A204.1 (cell line): ENCODE results near the gene XPC.
A peak's percentile ranks its signal among the peaks of the same experiment; 100 is the strongest.
"Not testable (repeated sequence)": the region's sequence is repeated elsewhere in the genome, so short reads cannot be mapped to it uniquely, and the experiment has no call there.

Source experiments
- FAIRE-seq: peaks from 2 replicates; lab custom pipeline; 2012; peaks lifted over from hg19 to GRCh38; lab: Jason Lieb, UNC

XPC gene

DNA sequence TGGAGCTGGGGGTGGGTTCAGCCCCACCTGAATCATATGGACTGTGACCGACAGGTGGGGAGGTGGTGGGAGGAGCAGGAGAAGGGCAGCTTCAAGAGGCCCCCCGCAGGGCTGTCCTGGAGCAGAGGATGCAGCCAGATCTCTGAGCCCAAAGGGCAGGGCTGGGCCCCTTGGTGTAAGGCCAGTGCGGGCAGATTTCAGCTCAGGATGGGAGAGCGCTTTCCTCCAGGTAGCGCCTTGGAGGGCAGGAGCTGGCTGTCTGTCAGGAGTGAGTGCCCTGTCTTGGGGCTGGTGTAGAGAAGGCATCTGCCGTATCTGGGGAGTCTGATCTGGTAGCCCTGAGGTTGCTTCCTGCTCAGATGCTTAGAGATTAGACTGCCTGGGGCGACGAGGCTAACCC, 46.3 kb downstream of the XPC start:
- no peak for FAIRE-seq

DNA sequence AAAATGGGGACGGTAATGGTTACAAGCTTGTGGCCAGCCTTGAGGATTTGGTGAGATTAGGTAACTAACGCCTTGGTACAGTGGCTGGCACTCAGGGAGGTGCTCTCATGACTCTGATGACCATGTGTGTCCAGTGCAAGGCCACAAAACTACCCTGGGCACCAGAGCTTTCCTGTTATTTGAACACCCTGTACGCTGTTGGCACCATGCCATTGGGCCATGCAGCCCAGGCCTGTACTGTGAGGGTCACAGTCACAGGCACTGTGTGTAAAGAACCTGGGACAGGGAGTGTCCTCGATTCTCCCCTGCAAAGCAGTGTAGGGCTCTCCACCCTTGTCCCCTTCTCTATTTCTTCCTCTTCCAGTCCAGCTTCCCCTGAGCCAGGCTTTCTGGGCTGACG, 47.3 kb downstream of the XPC start:
- FAIRE-seq = no peak

DNA sequence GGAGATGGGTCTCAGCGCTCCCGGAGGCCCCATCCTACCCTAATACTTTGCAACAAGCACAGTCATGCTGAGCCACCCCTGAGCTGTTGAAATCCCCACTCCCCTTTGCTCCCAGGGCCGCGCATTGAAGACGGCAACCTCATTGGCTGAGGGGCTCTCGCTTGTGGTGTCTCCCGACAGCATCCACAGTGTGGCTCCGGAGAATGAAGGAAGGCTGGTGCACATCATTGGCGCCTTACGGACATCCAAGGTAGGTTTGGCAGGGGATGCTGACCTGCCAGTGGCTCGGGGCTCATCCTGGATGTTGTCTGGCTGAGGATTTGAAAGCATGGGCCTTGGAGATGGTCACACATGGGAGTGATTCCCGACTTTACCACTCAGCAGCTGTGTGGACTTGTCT, 47.7 kb downstream of the XPC start:
- FAIRE-seq = no peak

DNA sequence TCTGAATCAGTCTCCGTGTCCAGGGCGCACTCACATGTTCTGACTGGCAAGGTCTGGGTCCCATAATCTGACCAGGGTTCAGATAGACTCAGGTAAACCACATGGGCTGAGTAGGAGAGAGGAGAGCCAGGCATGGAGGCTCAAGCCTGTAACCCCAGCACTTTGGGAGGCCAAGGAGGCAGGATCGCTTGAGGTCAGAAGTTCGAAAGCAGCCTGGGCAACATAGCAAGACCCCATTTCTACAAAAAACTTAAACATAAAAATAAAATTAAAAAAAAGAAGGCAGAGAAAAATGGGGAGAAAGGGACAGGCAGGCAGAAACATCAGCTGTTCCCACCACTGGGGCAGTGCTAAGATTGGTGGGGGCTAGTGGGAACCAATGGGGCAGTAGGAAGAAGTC, 48.2 kb downstream of the XPC start:
- FAIRE-seq = no peak

DNA sequence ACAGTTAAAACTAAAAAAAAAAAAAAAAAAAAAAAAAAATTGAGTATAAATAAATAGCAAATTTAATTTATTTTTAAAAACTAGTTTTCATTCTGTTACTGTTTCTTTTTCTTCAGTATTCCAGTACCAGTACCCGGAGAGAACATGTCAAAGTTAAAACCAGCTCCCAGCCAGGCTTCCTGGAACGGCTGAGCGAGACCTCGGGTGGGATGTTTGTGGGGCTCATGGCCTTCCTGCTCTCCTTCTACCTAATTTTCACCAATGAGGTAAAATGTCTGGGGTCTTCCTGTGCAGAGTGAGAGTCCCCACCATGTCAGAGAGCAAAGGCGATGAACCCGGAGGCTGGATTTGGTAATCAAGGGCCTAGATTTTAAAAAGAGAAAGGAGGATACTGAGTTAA, 49.1 kb downstream of the XPC start:
- no peak for FAIRE-seq

DNA sequence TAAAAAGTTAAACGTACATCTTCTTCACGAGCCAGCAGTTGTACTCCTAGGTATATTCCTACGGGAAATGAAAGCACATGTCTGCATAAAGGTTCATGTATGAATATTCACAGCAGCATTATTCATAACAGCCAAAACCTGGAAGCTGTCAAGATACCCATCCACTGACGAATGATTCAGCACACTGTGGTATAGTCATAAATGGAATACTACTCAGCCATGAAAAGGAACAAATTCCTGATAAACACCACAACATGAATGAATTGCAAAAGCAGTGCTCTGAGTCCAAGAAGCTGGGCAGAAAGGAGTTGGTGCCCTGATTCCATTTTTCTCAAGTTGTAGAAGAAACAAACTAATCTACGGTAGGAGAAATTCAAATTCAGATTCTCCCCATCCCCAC, 49.7 kb downstream of the XPC start:
- FAIRE-seq = no peak

DNA sequence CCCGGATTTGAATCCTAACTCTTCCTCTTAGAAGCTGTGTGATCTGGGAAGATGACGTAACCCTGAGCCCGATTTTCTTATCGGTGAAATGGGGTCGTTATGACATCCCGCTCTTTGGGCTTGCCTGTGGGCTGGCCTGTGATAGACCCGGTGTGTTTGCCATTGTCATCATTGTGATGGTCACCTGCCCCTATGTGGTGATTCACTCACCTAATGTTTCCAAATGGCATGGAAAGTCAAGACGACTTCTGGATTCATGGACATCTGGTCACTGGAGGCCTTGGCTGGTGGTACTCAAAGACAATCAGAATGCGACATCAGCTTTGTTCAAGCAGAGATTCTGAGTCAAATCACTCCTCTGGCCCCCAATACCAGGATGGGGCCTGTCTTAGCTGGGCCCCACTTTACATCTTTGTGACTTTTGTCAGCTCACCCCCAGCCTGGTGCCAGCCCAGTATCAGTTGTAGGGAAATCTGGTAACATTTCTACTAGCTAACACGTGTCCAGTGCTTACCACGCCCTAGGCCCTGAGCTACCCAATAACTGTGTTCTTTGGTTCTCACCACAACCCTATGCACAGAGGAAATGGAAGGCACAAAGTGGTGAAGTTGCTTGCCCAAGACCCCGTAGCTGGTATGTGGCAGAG, 50.8 kb downstream of the XPC start:
- no peak for FAIRE-seq

DNA sequence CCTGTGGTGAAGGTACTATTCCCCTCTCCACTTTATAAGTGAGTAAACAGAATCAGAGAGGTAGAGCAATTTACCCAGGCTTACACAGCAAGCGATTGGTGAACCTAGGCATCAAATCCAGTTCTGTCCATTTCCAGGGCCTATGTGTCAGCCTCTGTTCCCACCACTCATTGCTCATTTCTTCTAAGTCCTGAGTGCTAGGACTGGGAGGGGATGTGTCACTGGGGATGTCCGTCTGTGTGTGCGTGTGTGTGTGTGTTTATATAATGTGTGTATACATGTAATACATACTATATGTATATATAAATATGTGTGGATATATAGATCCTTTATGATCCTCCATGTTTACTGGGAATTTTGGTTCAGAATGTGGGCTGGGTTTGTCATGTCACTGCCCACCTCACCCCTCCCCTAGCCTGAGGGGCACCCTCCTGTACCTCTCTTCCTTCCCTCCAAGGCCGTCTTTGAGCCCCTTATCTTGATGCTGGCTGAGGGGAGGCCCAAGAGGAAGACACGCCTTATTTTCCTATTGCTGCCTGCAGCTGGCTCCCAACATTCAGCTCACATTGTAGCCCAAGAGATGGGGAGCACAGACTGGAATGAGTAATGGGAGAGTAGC, 51.4 kb downstream of the XPC start:
- no peak for FAIRE-seq

DNA sequence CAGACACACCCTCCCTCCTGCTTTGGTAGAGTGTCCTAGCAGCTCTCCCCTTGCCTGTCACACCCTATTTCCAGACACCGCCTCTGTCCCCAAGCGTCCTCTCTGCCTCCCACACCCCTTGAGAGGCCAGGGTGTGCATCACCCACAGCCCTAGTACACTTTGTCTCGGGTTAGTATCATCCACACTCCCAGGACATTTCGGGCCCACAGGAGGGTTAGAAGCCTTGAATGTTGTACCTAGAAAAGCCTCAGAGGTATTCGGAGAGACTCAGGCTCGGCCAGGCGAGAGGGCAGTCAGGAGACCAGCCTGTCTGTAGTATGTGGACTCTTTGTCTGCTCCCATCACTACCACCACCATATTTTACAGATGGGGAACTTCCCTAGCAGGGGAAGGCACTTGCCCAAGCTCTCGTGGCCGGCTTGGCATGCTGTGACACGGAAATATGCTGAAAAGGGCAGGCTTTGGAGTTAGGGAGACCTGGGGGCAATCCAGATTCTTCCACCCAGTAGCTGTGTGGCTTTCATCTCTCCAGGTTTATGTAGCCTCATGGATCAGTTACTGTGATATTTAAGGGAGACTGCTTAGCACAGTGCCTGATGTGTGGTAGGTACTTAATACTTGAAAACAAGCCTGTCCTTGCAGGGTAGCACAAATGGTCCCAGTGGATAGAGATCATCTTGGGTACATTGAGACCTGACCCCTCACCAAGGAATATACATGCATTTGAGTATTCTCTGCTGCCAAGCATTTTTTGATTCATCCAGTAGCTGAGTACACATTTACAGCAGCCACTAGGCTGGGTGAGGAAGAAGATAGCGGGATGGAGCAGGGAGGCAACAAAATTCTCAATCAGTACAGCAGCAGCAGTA, 52.1 kb downstream of the XPC start:
- no peak for FAIRE-seq

DNA sequence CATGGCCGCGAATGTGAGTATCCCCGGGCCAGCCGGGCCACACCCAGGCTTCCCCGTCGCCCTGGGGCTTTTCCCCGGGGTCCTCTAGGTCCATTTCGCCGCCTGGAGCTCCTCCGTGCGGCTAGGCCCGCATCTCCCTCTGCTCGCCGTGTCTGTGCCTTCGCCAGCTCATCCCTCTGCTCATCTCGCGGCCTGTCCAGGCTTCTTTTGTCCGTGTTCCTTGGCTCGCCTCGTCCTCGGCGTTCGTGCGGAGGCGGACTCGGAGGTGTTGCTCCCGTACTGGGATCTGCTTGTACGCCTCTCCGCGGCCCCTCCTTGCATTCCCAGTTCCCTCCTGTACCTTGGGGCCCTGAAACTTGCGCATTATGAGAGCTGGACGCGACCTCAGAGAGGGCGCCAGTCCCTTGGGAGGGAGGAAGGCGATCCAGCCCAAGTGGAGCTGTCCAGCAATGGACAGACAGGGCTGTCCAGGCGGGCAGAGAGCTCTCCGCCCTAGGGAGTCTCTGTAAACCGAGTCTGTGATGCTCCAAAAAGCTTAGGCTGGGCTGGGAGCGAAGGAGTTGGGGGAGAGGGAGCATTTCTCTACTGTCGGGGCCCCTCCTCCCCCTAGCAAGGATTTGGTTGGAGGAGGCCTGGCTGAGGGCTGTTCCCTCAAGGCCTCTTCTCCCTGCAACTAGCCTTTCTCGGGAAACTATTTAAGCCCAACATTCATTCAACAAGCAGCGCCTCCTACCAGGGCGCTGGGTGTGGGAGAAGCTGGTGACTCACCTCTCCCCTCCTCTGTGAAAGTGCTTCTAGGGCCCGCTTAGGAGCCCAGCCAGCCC, 53.0 kb downstream of the XPC start:
- FAIRE-seq = no peak

DNA sequence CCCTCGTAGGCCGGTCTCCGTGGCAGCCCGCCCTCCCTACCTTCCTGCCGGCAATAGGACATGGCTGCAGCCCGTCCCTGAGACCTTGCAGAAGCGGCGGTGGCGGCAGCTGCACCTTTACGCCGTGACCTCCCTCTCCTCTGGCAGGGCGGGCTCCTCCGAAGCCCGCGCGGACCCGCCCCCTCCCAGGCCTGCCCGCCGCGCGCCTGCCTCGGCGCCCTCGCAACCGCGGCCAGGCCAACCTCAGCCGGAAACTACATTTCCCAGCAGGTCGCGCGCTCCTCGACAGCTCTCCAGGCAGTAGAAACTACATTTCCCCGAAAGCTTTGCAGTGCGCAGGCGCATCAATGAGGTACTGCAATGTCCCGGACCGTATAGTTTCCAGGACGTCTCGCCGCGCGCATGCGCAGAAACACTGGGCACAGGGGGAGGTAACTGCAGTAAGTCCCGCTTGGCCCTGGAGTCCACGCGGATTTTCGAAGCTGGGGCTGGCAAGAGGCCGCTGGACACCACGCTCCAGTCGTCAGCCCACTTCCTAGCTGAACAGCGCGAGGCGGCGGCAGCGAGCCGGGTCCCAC, 53.7 kb downstream of the XPC start, which contains the start of the genes CHCHD4 and TMEM43:
Gene CHCHD4, minus strand, starts transcription at position 256 of the 578 bp plus-strand sequence. Its CDS starts 194 bp downstream, at position 62.
Gene TMEM43, plus strand, starts transcription at position 438 of the 578 bp plus-strand sequence. CDS start 142 bp downstream, outside the sequence.
- peak; percentile 48 for FAIRE-seq

DNA sequence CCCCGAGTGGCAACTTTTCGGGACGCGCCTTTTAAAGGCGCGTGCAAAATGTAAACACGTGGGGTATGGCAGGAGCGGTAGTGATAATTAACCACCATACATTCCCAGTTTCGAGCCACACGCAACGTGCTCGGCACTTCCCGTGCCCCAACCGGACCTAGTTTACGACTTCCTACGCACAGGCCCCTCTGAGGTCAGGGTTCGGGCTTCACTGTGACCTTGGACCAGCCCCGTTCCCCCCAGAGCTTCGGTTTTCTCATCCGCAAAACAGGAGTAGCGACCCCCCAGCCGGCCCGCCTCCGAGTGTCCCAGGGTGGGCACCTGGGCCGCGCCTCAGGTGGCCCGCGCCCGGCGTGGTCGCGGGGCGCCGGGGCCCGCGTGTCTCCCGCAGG, 54.2 kb downstream of the XPC start:
- no peak for FAIRE-seq

DNA sequence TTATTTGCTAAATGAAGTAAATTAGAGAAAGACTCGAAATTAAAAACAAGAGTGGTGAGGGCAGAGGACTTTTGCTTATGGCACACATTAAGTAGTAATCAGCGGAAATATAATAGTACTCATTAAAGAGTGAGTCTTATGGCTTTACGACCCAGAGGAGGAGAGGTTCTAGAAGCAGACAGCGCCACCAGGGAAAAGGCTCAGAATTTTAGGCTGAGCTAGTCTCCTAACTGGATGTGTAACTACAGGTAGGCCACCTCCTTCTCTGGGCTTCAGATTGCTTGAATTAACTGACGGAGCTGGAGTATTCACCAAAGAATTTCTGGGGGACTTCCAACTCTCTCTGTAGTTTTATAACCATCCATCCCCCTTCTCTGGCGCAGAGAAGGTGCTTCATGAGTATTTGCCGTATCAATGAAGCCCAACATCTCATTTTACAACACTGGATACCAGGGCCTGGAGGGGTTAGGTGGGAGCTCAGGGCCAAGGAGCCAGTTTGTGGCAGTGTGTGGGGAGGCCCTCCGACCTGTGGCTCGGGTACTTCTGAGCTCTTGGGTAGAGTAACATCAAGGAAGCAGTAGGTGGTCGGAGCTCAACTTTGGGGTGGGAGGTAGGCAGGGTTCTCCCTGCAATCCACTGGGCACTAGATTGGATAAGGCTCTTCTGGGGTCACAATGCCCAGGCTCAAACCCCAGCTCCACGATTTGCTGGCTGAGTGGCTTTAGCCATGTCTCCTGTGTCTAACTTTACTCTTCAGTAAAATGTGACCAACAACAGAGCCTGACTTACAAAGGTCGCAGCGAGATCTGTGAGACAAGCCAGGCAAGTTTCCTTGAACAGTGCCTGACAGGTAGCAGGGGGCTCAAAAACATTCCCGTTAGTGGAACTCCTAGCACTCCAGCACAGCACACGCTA, 54.8 kb downstream of the XPC start:
- no peak for FAIRE-seq

DNA sequence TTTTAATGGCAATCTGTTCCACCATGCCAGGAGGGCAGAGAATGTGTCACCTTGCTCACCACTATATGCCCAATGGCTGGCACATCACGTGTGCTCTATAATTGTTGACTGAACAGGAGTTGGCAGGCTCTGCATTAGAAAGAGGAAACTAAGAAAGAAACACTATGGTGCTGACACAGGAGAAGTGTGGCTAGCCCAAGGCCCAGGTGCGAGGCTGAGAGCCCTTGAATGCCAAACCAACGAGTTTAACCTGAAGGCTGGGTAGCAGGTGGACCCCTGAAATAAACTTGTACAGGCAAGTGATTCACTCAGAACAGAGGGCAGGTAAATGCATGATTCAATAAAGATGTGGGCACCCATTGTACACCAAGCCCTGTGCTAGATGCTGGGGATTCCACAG, 56.1 kb downstream of the XPC start:
- FAIRE-seq = no peak

DNA sequence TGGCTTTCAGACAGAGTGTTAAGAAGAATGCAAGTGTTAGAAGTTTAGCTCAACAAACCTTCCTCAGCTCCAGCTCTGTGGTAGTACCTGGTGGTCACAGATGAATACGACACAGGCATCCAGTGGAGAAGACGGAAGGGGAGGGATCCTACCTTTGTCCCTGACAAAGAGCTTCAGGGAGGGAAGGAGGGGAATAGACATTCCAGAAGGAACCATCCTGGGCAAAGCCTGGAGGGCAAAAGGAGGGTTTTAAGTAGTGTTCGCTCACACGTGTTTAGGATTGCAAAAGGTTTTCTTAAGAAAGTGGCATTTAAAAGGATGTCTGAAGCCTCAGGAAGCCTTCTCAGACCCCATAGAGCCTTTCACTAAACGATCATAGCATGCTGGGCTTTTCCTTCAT, 56.5 kb downstream of the XPC start:
- no peak for FAIRE-seq

DNA sequence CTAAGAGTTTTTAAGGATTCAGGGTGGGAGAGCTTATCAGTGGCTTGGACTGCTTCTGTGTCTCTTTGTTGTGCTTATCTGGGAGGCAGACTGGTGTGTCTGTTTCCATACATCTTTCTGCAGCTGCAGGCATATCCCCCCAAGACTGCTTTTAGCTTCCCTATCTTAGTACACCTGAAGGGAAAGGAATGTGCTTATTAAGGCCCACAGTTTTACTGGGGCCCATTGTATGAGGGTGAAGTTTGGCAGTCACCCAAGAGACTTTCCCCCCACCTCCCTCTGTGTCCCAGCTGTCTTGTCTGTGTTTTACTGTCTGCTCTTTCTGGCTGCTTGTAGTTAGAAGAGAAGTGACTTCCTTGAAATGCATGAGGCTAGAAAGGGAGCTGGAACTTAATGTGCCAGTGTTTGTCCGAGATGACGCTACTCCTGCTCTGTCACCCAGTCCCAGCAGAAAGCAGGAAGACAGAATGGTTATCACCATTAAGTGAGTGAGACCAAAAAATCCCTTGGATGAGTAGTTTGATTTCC, 57.4 kb downstream of the XPC start:
- FAIRE-seq = not testable (repeated sequence)

DNA sequence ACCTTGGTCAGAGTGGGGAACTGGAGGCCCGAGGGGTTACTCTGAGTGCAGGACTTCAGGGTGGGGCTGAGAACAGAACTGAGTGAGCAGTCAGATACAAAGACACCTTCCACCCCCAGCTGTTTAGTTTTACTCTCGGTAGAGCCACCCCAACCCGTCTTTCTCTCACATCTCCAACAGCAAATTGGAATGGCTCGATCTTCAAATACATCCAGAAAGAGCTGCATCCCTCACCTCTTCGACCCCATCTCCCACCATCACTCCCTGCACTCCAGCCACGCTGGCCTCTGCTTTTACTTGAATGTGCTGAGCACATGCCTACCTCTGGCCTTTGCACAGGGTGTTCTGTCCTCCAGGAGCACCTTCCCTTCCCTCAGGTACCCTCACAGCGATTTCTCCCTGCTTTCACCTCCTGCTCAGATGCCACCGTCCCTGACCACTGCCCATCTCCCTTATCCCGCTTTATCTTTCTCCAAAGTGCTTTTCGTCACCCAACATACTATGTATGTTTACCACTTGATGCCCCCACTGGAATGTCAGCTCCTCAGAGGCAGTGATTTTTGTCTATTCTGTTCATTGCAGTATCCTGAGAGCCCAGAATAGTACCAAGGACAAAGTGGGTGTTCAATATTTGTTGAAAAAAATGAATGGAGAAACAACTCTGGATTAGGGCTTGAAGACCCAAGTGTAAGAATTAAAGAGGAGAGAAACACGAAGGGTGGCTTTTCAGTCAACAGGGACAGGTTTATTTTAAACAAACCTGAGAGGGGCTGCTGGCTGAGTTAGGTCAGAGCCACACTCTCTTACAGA, 58.1 kb downstream of the XPC start:
- FAIRE-seq = no peak

DNA sequence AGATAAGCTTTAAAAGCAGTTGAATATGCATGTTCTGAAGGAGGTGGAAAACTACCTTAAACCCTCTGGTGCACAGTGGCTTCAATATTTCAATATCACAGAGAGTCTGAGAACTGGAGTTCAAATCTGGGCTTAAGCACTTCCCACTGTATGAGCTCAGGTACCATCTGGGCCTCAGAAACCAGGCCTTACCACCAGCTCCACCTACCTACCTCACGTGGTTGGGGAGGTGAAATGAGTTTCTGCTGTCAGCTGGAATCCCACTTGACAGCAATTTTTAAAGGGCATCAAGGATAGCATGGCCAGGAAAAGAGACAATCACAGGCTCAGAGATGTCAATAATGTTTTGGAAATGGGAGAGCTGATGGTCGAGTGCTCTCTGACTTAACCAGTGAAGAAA, 58.8 kb downstream of the XPC start:
- no peak for FAIRE-seq
